Stimulated activated CD4-positive, alpha-beta T cell treated with anti-CD3 and anti-CD28 coated beads, Interleukin-1b, Interleukin-23, amount 100 ng/mL, for 1 hour (primary cell): ENCODE data around the gene IQCH.
"Not testable (repeated sequence)": the region's sequence is repeated elsewhere in the genome, so short reads cannot be mapped to it uniquely, and the experiment has no call there.

Experiments
- DNase-seq, 2 donors: peaks; one replicate each; pipeline ENCODE4 v3.0.0-alpha.2; 2020; ENCODE audit warnings: low read depth in 2 of 2

Gene IQCH

DNA sequence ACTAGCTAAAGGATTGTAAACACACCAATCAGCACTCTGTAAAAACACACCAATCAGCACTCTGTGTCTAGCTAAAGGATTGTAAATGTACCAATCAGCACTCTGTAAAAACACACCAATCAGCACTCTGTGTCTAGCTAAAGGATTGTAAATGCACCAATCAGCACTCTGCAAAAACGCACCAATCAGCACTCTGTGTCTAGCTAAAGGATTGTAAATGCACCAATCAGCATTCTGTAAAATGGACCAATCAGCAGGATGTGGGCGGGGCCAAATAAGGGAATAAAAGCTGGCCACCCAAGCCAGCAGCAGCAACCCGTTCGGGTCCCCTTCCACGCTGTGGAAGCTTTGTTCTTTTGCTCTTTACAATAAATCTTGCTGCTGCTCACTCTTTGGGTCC, 8.0 kb upstream of the IQCH start:
- not testable (repeated sequence) for DNase-seq

DNA sequence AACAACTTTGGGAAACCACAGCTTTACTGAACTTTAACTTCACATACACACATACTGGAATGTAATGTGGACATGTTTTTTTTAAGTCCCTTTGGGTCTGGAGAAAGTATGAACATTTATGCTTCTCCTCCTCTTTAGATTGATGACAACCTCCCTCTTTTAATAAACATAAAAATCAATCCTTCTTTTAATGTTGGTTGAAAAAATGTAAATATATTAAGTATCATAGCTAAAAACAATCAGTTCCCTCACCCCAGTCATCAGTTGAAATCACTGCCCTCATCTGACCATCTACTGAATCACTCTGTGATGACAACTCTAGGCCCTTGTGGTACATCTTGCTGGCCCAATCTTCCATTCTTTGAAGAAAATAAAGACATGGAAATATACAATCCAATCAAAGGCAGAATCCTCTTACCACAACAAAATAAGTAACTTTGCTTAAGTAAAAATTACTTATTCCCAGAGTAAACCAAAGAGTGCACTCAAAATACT, 6.5 kb upstream of the IQCH start:
- no peak for DNase-seq

DNA sequence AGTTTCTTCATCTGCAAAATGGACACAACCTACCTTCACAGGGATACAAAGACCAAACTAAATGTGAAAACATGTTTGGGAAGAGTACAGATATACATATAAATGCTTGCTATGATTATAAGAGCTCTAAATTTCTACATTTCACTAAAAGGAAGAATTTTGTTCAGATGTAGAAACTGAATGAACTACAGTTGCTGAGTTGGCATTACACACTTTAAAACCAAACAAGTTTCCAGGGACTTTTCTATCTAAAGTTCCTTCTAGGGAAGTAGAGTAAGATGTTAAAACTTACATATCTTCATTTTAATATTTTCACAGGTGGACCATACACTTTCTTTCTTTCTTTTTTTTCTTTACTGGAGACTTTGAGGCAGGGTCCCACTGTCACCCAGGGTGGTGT, 4.8 kb upstream of the IQCH start:
- no peak for DNase-seq

GRCh38 chr15:67251318-67251717, 3.3 kb upstream of the IQCH start:
- DNase-seq: no peak

- no peak for DNase-seq
Measured at GRCh38 chr15:67253101-67253500, 1.5 kb upstream of the IQCH start.

DNA sequence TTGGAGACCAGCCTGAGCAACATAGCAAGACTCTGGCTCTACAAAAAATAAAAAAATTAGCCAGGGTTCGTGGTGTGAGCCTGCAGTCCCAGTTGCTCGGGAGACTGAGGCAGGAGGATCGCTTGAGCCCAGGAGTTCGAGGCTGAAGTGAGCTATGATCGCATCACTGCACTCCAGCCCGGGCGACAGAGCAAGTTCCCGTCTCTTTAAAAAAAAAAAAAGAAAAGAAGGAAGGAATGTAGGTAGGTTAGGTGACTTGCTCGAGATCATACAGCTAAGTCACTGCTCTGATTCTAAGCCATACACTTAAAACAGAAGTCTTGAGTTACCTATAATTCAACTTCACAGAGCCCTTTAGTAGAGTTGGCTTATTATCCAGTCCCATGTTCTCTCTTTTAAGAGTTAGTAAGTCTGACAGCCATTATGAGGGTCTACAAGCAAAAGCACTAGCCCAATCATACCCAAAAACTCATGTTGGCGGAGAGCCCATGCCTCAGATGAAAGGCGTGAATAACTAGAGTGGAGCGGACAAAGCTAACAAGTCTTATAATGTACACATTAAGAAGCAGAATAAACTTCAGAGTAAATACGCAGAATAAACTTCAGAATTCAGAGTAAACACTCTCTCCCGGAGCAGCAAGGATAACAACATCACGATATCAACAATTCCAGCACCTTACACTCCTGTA, 893 bp upstream of the IQCH start:
- DNase-seq: no peak

- no peak for DNase-seq
Measured at GRCh38 chr15:67256051-67256450, 1.5 kb downstream of the IQCH start.

GRCh38 chr15:67258412-67258811, 3.8 kb downstream of the IQCH start:
- not testable (repeated sequence) for DNase-seq

DNA sequence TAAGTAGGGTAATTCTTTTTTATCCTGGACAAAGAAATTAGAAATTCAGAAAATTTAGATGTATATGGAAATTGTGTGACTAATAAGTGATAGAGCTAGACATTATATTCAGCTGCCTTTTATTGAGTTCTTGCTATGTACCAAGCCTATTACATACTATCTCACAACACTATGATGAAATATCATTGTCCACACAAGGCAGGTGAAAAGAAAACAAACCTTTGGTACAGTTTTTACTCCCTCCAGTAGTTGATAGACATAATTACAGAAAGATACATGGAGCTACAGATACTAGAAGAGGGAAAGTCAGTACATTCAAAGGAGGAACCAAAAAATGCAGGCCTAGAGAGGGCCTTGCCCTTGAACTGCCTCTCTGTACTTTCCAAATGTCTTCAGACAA, 4.8 kb downstream of the IQCH start:
- DNase-seq: no peak

DNA sequence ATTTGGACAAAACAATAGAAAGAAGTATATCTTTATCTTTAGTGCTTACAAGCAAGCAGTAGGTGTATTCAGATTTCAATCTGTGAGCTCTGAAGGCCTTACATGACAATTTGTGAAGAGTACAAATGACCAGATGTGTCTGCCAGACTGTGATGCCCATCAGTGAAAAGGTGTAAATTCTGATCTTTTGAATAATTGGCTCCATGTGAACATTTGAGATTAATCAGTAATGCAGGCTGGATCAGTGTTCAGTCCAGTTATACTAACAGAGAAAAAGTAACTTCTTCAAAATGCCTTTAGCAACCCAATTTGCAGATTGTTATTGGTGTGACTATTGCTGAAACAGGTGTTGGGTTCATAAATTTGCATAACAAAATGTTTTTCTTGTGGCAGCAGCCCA, 5.2 kb downstream of the IQCH start:
- DNase-seq: no peak

DNA sequence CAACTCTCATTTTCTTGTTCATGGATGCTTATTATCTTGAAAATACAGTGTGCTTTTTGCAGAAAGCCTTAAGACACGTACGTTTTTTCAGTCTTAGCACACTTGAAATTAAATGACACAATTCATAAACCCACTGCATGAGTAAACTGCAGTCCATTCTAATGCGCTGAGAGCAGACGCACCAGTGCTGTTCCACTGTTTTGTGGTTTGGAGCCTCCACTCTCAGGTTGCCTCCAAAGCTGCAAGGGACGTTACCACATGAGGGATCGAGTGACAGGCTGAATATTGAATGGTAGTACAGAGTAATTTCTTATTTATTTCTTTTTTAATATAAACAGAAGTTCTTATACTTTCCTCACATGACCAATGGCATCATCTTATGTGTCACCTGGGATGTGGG, 12.3 kb downstream of the IQCH start:
- DNase-seq: no peak

GRCh38 chr15:67267440-67267839, 12.9 kb downstream of the IQCH start:
- no peak for DNase-seq

GRCh38 chr15:67267951-67268941, 13.7 kb downstream of the IQCH start:
- DNase-seq: no peak

GRCh38 chr15:67274236-67274635, 19.6 kb downstream of the IQCH start:
- DNase-seq: no peak

GRCh38 chr15:67276666-67277065, 22.1 kb downstream of the IQCH start:
- DNase-seq: no peak

DNA sequence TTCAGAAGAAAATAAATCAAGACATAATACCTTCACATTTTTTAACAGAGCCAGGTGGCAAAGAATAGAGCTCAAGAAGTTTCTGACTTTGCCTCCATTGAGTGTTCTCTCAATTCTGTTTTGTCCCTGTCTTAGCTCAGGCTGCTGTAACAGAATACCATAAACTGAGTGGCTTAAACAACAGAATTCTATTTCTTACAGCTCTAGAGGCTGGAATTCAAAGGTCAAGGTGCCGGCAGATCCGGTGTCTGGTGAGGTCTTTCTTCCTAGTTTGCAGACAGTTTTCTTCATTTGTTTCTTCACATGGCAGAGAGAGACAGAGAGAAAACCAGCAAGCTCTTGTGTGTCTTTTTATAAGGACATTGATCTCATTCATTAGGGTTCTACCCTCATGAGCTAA, 25.6 kb downstream of the IQCH start:
- no peak for DNase-seq

DNA sequence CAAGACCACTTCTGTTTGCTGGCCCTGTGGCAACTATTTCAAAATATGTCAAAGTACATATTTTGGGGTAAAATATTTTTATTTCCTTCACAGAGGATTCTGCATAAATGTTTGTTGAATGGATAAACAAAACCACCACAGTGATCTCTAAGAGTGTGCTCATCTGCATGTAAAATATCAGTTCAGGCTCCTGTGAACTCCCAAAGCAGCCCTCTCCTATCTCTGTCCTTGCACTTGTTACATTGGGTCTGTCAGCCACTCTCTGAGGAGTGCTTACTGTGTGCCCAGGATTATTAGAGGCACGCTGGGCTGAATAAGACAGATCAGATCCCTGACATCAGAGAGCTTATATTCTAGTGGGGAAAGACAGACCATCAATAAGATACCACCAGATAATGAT, 27.1 kb downstream of the IQCH start:
- DNase-seq: no peak

DNA sequence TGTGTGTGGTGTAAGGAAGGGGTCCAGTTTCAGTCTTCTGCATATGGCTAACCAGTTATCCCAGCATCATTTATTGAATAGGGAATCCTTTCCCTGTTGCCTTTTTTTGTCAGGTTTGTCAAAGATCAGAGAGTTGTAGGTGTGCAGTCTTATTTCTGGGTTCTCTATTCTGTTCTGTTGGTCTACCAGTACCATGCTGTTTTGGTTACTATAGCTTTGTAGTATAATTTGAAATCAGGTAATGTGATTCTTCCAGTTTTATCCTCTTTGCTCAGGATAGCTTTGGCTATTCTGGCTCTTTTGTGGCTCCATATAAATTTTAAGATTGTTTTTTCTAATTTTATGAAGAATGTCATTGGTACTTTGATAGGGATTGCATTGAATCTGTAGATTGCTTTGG, 31.0 kb downstream of the IQCH start:
- DNase-seq: not testable (repeated sequence)

- DNase-seq: not testable (repeated sequence)
Measured at GRCh38 chr15:67286400-67286799, 31.8 kb downstream of the IQCH start.

DNA sequence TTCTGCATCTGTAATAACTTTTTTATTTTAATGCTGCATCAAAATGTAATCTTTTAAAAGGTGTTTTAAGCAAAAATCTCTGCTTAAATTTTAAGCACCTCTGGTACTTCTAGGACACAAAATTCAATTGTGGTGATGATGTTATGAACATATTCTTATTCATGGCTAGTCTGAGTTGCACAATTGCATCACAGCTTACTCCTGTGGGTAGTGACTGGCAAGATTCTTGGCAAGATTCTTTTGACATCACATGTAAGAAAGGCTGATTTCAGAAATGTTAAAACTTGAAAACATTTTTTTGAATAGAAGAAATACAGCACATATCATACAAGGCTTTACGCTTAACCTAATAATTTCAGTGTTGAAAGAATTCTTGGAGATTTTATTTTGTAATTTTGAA, 35.7 kb downstream of the IQCH start:
- DNase-seq: no peak

DNA sequence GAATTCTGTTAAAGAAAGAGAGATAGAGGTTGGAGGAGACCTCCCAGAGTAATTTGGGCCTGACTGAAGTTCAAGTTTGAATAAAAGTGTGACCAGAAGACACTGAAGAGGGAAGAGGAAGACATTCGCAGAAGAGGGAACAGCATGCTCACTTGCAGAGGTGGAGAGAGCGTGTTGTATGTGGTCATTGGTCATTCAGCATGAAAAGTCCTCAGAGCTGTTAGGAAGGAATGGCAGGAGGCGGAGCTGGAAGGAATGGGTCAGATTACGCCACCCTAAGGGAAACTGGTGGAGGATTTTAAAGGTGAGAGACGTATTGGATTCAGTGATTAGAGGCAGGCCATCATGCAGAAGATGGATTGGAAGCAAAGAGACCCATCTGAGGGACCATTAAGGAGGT, 41.6 kb downstream of the IQCH start:
- no peak for DNase-seq

DNA sequence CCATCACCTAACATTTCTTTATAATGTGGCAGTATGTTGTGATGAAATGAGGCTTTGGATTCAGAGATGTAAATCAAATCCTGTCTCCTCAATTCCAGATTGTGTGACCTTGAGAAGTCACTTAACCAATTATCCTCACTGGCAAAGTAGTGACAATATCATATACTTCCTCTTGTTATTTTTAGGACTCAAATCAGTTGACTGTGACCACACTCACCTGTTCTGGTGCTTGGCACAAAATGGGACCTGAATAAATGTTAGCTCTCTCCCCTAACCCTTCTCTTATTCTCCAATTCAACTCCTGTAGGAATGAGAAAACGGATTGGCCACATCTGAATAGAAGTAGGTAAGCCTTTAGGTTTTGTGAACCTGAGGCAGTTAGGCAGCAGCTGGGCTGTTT, 42.1 kb downstream of the IQCH start:
- no peak for DNase-seq
